GM12873 (cell line): Measurements from ENCODE around the gene FGFBP3.

Experiments used
- CTCF ChIP-seq: IDR thresholded peaks from 2 replicates; pipeline ENCODE4 v1.5.1; 2012; ENCODE audit warnings: low read depth, mild to moderate bottlenecking, moderate library complexity, low read length, control low read depth; ENCODE audit not compliant: insufficient read depth; ENCODE audit errors: missing control alignments

The FGFBP3 gene

GRCh38 chr10:91896212-91896756, 13.0 kb downstream of the FGFBP3 start:
- no peak for TF ChIP-seq CTCF

DNA sequence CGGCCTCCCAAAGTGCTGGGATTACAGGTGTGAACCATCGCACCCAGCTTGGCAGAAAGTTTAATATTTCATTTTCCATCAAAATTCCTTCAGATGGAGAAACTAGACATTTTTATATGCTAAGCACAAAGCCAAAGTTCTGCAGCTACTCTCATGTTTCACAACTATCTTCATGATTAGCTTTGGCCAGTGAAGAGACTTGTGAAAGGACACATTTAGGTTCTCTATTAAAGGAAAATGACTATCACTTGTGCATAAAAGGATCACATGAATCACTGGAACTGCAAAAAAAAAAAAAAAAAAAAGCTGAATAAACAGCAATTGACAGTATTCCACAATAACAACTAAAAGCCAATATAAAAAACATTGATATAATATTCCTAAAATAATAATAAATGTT, 16.2 kb downstream of the FGFBP3 start:
- no peak for TF ChIP-seq CTCF

DNA sequence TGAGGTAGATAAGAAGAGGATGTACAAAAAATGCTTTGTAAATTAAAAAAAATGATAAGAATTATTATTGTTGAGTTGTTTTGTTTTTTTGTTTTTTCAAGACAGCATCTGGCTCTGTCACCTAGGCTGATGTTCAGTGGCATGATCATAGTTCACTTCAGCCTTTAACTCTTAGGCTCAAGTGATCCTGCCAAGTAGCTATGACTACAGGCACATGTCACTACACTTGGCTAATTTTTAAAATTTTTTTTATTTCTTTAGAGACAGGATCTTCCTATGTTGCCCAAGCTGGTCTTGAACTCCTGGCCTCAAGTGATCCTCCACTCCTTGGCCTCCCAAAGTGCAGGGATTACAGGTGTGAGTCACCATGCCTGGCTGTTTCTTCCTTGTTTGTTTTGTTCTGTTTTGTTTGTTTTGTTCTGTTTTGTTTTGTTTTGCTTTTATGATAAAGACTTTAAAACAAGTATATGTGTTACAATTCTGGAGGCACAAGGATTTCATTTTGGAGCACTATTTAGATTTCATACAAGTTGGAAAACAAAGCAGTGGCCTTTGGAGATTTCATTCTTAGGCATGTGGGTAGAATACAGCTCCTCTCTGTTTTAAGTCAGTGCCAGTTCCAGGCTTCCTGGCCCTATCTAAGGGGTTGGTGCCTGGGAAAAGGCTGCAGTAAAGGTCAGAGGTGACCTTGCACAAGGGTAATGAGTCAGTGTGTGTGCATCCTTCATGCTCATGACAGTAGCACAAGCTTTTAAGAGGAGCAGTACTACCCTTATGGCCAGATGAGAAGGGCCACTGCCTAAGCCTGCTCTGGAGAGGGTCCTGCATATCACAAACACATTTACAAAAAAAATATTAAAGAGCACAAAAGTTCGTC, 17.9 kb downstream of the FGFBP3 start:
- no peak for TF ChIP-seq CTCF

- TF ChIP-seq CTCF = no peak
Observed at GRCh38 chr10:91887272-91888076, 21.8 kb downstream of the FGFBP3 start.

DNA sequence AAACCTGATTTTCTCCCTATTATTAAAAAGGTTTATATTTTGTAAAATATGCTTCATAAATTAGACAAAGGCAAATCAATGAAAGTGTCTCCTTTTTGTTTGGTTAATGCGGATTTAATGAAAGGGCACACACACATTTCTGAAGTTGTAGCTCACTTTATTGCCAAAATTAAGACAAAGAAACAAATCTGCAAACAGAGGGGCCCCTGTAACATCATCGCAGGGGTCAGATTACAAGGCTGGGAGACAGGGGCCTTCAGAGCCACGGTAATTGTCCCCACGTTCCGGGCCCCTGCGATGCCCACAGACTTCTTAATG, 22.4 kb downstream of the FGFBP3 start:
- no peak for TF ChIP-seq CTCF

DNA sequence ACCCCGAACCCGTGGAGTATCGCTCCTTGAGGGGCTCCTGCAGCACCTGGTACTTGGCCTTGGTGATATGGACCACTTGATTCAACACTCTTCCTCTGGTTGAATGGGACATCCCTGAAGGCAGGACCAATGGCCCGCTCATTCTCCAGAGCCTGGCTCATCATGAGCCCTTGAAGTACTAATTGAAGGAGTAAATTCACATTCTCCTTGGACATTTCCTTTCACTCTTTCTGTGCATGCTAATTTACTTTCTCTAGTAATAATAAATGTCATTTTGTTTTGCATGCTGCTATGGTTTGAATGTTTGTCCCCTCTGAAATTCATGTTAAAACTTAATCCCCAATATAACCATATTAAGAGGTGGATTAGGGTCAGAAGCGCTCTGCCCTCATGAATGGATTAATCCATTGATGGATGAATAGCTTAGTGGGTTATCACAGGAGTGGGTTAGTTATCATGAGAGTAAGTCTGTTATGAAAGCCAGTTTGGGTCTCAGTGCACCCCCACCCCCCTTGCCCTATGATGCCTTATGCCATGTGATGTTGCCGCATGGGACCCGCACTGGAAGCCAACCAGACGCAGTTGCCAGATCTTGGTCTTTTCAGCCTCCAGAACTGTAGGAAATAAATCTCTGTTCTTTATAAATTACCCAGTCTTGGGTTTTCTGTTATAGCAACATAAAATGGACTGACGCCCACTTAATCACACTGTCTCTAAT, 23.8 kb downstream of the FGFBP3 start:
- TF ChIP-seq CTCF = no peak
